Glomerular endothelial cell (primary cell): ENCODE data around the gene FST. TPM values are rescaled to one million over a fixed set of nuclear protein-coding genes. Genes with fewer than 3 reads are reported as not detected.

ENCODE experiments used
- DNase-seq: peaks from one replicate; pipeline ENCODE4 v3.0.0-alpha.2; 2011; ENCODE audit warnings: low read depth, low spot score; ENCODE audit errors: extremely low read depth
- total RNA-seq: library from RNA; depleted of rRNA; stranded (reverse); fragments of >200 nt; gene quantifications from 2 replicates; pipeline ENCODE4 v1.2.3, GENCODE V29; 2015

The FST gene, protein sequence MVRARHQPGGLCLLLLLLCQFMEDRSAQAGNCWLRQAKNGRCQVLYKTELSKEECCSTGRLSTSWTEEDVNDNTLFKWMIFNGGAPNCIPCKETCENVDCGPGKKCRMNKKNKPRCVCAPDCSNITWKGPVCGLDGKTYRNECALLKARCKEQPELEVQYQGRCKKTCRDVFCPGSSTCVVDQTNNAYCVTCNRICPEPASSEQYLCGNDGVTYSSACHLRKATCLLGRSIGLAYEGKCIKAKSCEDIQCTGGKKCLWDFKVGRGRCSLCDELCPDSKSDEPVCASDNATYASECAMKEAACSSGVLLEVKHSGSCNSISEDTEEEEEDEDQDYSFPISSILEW
- total RNA-seq: 0.19 and 2.3 TPM in 2 replicates

DNA sequence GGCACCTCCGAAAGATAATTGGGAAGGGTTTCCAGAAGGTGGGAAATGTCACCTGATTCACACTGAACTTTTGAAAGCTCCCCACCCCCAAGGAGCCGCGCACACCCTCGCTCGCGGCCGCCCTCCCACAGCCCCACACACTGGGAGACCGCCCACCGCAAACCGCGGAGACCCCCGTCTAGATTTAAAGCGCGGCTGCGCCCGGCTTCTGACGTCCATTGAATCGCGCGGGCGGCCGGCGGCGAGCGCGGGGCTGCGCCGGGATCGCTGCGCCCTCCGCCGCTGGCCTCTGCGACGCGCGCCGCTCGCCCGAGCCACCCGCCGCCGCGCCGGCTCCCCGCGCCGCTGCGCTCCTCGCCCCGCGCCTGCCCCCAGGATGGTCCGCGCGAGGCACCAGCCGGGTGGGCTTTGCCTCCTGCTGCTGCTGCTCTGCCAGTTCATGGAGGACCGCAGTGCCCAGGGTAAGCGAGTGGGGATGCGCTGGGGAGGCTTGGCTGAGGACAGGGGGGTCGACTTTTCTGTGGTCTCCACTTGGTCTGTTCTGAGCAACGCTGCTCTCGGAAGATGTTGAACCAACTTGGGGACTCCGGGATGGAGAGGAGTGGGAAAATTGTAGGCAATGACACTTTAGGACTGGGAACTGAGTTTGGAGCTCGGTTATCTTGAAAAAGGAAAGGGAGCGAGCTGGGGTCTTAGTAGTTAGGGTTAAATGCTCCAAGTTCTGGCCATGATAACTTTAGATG lies at the start of gene FST:
Gene FST, plus strand, starts transcription at position 214 of the 743 bp plus-strand sequence. Its CDS starts 163 bp downstream, at position 377.
- DNase-seq: no peak

DNA sequence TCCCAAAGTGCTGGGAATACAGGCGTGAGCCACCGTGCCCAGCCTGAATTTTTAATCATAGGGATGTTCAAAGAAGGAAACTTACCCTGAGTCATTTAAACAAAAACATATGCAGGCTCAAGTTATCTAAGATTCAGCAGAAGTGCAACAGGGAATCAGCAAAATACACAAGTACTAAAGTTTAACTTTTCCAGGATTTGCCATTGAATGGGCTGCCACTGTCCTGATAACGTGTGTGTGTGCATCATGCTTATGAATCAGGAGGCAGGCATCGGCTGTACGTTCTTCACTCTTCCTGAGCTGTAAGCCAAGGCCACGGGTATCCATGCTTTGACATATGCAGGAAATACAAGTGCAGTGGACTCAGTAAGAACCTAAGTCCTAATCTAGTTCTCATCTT lies 48.8 kb upstream of the FST start:
- no peak for DNase-seq

DNA sequence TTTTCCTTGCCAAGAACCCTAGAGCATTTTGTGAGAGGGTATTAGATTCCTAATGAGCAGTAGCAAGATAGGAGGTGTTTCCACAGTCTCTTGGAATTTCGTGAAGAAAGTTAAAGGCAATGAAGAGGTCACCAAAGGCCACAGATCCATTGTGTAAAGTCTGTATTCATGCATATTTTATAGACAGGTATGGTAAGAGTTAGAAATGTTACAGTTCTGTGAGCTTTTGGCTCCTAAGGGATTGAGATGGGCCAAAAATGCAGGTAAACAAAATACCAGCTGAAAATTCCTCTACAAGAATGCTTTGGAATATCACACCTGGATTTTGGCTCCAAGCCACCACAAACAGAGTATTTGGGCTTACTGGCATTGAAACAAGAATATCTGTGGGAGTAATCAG lies 47.4 kb upstream of the FST start:
- DNase-seq: no peak

DNA sequence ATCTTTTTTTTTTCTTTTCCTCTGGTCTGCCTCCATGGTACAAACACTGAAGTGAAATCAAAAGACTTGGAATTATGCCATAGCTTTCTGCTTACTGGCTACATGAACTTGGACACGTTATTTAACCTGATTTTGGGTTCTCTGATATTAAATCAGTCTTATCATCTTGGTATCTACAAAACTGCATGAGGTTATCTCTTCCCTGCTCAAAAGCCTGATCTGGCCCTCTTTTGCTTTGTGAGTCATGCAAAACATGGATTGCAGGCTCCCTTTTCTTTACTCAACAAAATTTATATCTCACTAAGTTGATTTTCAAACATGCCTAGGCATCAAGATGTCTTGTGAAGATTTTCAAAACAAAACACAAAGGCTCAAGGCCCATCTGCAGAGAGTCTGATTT lies 45.9 kb upstream of the FST start:
- DNase-seq: no peak

- no peak for DNase-seq
Observed at GRCh38 chr5:53436480-53437191, 43.8 kb upstream of the FST start.

- no peak for DNase-seq
Observed at GRCh38 chr5:53438079-53438478, 42.4 kb upstream of the FST start.

DNA sequence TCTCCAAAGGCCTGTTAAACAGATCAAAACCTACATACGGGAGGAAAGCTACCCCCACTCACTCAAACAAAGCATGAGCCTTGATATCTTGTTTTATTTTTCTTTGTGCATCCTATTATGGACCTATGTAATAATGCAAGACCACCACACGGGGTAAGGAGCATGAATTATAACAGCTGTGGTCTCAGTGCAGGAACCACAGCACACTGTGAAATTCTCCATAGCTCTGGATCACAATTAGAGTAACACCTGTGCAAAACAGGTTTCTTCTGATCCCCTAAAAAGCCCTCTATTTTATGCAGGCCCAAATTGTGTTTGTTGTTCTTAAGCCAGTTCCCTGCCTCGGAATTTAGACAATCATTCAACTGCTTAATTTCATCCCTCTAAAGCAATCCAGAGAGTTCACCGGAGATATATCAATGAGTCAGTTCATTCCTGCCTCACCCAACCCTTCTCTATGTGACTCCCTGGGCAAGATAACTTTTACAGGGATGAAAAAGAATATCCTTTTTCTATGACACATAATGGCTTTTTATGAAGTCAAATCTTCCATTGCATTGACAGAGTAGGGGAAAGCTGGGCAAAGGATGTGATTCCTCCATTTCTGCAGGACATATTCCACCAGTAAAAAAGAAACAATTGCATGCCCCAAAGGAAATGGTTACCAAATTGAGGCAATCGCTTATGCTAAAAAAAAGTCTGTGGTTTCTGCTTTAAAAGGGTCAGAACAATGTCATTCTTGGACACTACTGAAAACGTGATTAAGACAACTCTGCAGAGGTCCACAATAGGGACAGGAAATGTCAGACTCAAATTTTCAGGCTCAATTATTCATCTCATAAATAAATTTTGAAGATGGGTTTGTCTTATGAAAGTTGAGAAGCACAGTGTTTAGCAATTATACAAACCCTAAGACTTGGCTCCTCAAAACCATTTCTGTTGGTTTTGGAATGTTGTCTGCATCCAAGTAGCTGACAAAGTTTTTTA lies 41.6 kb upstream of the FST start:
- DNase-seq: no peak

GRCh38 chr5:53442961-53443360 lies 37.5 kb upstream of the FST start:
- DNase-seq: no peak

- no peak for DNase-seq
Observed at GRCh38 chr5:53445569-53445968, 34.9 kb upstream of the FST start.

DNA sequence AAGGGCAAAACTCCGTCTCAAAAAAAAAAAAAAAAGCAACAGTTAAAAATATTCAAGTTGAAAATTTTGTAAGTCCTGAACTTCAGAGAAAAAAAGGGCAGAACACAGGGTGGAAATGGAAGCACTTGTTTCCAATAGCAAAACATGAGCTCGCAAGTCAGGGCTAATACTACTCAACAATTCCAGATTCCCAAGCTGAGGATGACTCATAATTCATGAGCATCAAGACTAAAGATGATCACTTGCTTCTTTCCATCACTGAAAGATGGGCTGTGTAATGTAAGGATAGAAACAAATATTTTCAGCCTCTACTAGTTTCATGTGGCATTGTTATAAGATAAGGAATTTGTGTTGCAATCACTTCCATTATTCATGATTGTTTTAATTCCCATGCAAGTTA lies 33.5 kb upstream of the FST start:
- no peak for DNase-seq

- DNase-seq: no peak
Observed at GRCh38 chr5:53448851-53449250, 31.6 kb upstream of the FST start.

DNA sequence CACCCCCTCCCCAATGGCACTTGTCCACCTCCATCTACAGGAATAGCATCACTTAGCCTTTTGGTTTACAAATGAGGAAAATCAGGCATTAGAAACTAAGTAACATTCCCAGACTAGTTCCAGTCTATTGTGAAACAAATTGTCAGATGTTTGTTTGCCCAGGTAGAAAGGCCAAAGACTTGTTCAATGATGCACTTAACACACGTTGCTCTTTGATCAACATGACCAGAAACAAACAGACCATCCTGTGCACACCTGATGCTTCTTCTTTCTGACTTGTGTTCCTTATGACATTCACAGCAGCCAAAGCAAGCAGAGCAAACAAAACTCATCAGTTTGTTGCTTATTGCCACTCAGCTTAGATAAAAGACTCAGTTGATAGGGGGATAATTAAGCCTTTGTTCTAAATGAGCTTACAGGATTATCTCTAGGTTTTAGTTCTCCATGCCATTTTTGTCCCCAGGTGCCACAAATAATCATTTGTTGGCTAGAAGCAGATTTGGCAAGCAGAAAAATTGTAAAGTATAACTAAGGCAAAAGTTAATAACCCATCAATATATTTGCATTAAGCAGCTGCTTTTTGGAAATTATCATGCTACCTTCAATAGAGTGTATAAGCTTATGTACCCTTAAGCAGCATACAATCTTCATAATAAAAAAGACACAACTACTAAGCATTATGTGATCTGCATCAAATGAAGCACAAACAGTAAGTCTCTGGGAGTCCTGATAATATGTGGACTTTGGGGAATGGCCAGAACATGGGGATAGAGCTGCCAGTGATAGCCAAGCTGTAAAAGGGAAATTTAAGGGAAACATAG lies 26.3 kb upstream of the FST start:
- no peak for DNase-seq

DNA sequence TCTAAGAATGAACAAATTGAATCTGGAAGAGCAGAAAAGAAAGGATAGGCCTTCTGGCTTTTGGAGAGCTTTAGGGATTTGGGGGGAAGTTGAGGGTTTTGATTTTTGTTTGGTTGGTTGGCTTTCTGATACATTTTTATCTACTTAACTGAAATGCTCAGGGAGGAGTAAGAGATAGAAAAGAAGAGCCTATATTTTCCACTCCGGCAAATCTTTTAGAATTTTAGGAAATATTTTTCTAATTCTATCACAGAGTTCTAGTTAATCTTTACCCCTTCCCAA lies 25.8 kb upstream of the FST start:
- DNase-seq: no peak

DNA sequence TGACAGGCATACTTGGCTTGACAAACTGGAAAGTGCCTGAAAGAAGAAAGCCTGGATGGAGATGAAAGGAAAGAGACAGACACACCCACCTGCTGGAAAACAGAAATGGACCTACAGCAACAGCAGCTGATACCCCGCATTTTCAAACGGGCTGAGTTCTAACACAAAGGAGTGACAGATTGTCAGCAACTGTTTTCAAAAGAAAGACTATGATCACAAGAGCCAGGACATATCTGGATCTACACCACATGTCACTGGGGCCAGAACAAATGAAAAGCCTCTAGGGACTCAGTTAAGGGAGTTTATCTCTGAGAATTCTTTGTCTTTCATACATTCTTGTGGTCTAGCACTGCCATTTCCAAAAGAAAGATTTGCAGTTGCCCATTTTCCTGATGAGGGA lies 24.1 kb upstream of the FST start:
- no peak for DNase-seq

GRCh38 chr5:53463909-53464621 lies 16.4 kb upstream of the FST start:
- DNase-seq: no peak

GRCh38 chr5:53464722-53465121 lies 15.7 kb upstream of the FST start:
- no peak for DNase-seq

GRCh38 chr5:53469946-53470687 lies 10.3 kb upstream of the FST start:
- no peak for DNase-seq

- no peak for DNase-seq
Observed at GRCh38 chr5:53472279-53472678, 8.2 kb upstream of the FST start.
